Activated CD4-positive, CD25-positive, alpha-beta regulatory T cell (primary cell): Measurements from ENCODE around the gene ANO3.
"Not testable (repeated sequence)": the region's sequence is repeated elsewhere in the genome, so short reads cannot be mapped to it uniquely, and the experiment has no call there.

Experiments
- DNase-seq, 4 experiments: peaks; one replicate each; lab custom pipeline; 2025; lab: John Stamatoyannopoulos, UW

ANO3 gene

GRCh38 chr11:26331911-26332571, at the start of gene ANO3:
Gene ANO3, plus strand, starts transcription at chr11:26332130. Its CDS starts 146 bp downstream, at chr11:26332276.
- DNase-seq = no peak

GRCh38 chr11:26283852-26284408, 48.0 kb upstream of the ANO3 start:
- DNase-seq = no peak

GRCh38 chr11:26285608-26286007, 46.3 kb upstream of the ANO3 start:
- no peak for DNase-seq

- DNase-seq = no peak
Observed at GRCh38 chr11:26286472-26287066, 45.4 kb upstream of the ANO3 start.

- DNase-seq = no peak
Observed at GRCh38 chr11:26287067-26287518, 44.8 kb upstream of the ANO3 start.

GRCh38 chr11:26297189-26297975, 34.5 kb upstream of the ANO3 start:
- DNase-seq = no peak

- not testable (repeated sequence) for DNase-seq
Observed at GRCh38 chr11:26316372-26316771, 15.6 kb upstream of the ANO3 start.

GRCh38 chr11:26319906-26320305, 12.0 kb upstream of the ANO3 start:
- DNase-seq = no peak

GRCh38 chr11:26321516-26321915, 10.4 kb upstream of the ANO3 start:
- no peak for DNase-seq

GRCh38 chr11:26322335-26323067, 9.4 kb upstream of the ANO3 start:
- DNase-seq = no peak

- no peak for DNase-seq
Observed at GRCh38 chr11:26323837-26324236, 8.1 kb upstream of the ANO3 start.

- DNase-seq = no peak
Observed at GRCh38 chr11:26324270-26324669, 7.7 kb upstream of the ANO3 start.

GRCh38 chr11:26326793-26327400, 5.0 kb upstream of the ANO3 start:
- no peak for DNase-seq

- DNase-seq = no peak
Observed at GRCh38 chr11:26329206-26329605, 2.7 kb upstream of the ANO3 start.

- no peak for DNase-seq
Observed at GRCh38 chr11:26330262-26330661, 1.7 kb upstream of the ANO3 start.

GRCh38 chr11:26332572-26332915, 614 bp downstream of the ANO3 start:
- DNase-seq = no peak

GRCh38 chr11:26333906-26334305, 2.0 kb downstream of the ANO3 start:
- no peak for DNase-seq

- DNase-seq = no peak
Observed at GRCh38 chr11:26335903-26336302, 4.0 kb downstream of the ANO3 start.

- DNase-seq = no peak
Observed at GRCh38 chr11:26344647-26345046, 12.7 kb downstream of the ANO3 start.

GRCh38 chr11:26348776-26349175, 16.8 kb downstream of the ANO3 start:
- no peak for DNase-seq

GRCh38 chr11:26350002-26350401, 18.1 kb downstream of the ANO3 start:
- no peak for DNase-seq

GRCh38 chr11:26353010-26353409, 21.1 kb downstream of the ANO3 start:
- DNase-seq = no peak
